Kidney (tissue), 14 donors: ENCODE measurements around the gene DUOXA1. TPM values are rescaled to one million over a fixed set of nuclear protein-coding genes. Genes with fewer than 3 reads are reported as not detected.
A peak's percentile ranks its signal among the peaks of the same experiment; 100 is the strongest.

Experiments
- DNase-seq, 5 donors: peaks; one replicate each; pipeline ENCODE4 v3.0.0-alpha.2; 2013 to 2020
- FAIRE-seq: peaks from 2 replicates; lab custom pipeline; 2012; peaks lifted over from hg19 to GRCh38; lab: Jason Lieb, UNC
- H3K27ac ChIP-seq, 2 donors: one replicate each; pipeline ENCODE4 v1.7.0; 2013; ENCODE audit warnings: low read depth in 2 of 2, low read length in 2 of 2, inconsistent platforms in 1 of 2
- H3K27me3 ChIP-seq: one replicate; pipeline ENCODE4 v1.7.1; 2013; ENCODE audit warnings: low read length, inconsistent platforms; ENCODE audit not compliant: control insufficient read depth, insufficient read depth
- H3K36me3 ChIP-seq, 3 donors: one replicate each; pipeline versions ENCODE4 v1.7.0 to v1.7.1; 2013; ENCODE audit warnings: low read length in 3 of 3, control low read depth in 1 of 3, inconsistent platforms in 1 of 3; ENCODE audit not compliant: insufficient read depth in 3 of 3, control insufficient read depth in 2 of 3
- H3K4me1 ChIP-seq, 3 donors: one replicate each; pipeline versions ENCODE4 v1.7.0 to v1.7.1; 2013; ENCODE audit warnings: low read length in 3 of 3, inconsistent platforms in 1 of 3, low read depth in 1 of 3; ENCODE audit not compliant: control insufficient read depth in 2 of 3, insufficient read depth in 2 of 3
- H3K4me3 ChIP-seq, 3 donors: one replicate each; pipeline versions ENCODE4 v1.7.0 to v1.8.1; 2013; ENCODE audit warnings: low read length in 3 of 3, control low read depth in 1 of 3, inconsistent platforms in 1 of 3
- H3K9ac ChIP-seq, 3 donors: one replicate each; pipeline versions ENCODE4 v1.7.0 to v1.7.1; 2013; ENCODE audit warnings: low read length in 3 of 3, control low read depth in 1 of 3, inconsistent platforms in 1 of 3
- H3K9me3 ChIP-seq, 3 donors: one replicate each; pipeline versions ENCODE4 v1.7.0 to v1.7.1; 2013; ENCODE audit warnings: low read length in 3 of 3, control low read depth in 1 of 3, inconsistent platforms in 1 of 3; ENCODE audit not compliant: control insufficient read depth in 2 of 3, insufficient read depth in 1 of 3
- intact Hi-C: fragments of 100-400 bp; cut with DNase I; formaldehyde crosslinking; loops from one replicate; pipeline ENCODE4 v1.11.1; 2022
- polyA plus RNA-seq: library from polyadenylated mRNA; stranded (reverse); fragments of 350-450 nt; fragmentation: Illumina TruSeq; extraction: RNeasy Lipid Tissue Mini Kit (QIAGEN cat#74804); gene quantifications from one replicate; pipeline ENCODE4 v1.2.3, GENCODE V29; 2014; ENCODE audit warnings: low read depth, low replicate concordance; ENCODE audit not compliant: insufficient read depth
- total RNA-seq: library from RNA; stranded (reverse); fragmentation: NEBNext Ultra II Directional; extraction: Animal tissue kit (Norgen Biotek cat#: 25700); gene quantifications from one replicate; pipeline ENCODE4 v1.2.1, GENCODE V29; 2021
- TF ChIP-seq, protein P1 (sequence below): IDR thresholded peaks from 3 replicates; pipeline ENCODE4 v1.5.1; 2012; ENCODE audit warnings: mild to moderate bottlenecking, moderate library complexity, borderline replicate concordance; ENCODE audit not compliant: insufficient read depth; ENCODE audit errors: extremely low read depth
- donor health status: control.
- donor health status: control.
- donor health status: control.
- donor health status: control.
- donor health status: control.
- donor health status: DM: yes; HTN: yes; CAD: no.
- donor health status: Normal renal cell carcinoma (clear cell type).

The DUOXA1 gene
- total and polyA plus RNA-seq, 2 donors from 2014 or later: 0.52 to 1.4 TPM

DNA sequence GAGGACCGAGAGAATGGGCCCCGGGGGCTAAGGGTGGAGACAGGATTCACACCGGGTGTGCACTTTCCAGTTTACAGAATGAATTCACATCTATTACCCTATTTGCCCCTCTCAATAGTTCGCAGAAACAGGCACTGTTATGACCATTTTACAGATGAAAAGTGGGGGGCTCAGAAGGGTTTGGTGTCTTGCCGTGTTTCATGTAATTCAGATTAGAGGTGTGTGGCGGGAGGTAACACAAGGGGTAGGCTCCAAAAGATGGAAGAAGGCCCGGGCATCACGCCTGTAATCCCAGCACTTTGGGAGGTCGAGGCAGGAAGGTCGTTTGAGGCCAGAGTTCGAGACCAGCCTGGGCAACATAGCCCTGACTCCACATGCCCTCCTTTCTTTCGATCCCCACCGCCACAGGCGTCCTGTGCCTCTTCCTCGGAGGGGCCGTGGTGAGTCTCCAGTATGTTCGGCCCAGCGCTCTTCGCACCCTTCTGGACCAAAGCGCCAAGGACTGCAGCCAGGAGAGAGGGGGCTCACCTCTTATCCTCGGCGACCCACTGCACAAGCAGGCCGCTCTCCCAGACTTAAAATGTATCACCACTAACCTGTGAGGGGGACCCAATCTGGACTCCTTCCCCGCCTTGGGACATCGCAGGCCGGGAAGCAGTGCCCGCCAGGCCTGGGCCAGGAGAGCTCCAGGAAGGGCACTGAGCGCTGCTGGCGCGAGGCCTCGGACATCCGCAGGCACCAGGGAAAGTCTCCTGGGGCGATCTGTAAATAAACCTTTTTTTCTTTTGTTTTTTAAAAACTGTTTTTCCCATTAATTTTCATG lies 12.2 kb downstream of the DUOXA1 start:
- Histone ChIP-seq H3K4me1 (peaks cover 0 to 31% (median 0%) of the 10 kb centered on the region in 3 donors), H3K9me3 (no peaks in the 10 kb centered on the region), H3K27ac (no peak overlapping the region), H3K36me3 (no peaks in the 10 kb centered on the region), H3K4me3 (peak overlapping the region in 2 of 3 donors; percentile 9 to 34), H3K9ac (no peak overlapping the region), H3K27me3 (peaks cover 51% of the 10 kb centered on the region)
- no peak for FAIRE-seq
- peak in 2 of 5 donors; percentile 57 to 75 for DNase-seq
- TF ChIP-seq, protein P1, sequence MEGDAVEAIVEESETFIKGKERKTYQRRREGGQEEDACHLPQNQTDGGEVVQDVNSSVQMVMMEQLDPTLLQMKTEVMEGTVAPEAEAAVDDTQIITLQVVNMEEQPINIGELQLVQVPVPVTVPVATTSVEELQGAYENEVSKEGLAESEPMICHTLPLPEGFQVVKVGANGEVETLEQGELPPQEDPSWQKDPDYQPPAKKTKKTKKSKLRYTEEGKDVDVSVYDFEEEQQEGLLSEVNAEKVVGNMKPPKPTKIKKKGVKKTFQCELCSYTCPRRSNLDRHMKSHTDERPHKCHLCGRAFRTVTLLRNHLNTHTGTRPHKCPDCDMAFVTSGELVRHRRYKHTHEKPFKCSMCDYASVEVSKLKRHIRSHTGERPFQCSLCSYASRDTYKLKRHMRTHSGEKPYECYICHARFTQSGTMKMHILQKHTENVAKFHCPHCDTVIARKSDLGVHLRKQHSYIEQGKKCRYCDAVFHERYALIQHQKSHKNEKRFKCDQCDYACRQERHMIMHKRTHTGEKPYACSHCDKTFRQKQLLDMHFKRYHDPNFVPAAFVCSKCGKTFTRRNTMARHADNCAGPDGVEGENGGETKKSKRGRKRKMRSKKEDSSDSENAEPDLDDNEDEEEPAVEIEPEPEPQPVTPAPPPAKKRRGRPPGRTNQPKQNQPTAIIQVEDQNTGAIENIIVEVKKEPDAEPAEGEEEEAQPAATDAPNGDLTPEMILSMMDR: no peak
- intact Hi-C loops: no loop called here

DNA sequence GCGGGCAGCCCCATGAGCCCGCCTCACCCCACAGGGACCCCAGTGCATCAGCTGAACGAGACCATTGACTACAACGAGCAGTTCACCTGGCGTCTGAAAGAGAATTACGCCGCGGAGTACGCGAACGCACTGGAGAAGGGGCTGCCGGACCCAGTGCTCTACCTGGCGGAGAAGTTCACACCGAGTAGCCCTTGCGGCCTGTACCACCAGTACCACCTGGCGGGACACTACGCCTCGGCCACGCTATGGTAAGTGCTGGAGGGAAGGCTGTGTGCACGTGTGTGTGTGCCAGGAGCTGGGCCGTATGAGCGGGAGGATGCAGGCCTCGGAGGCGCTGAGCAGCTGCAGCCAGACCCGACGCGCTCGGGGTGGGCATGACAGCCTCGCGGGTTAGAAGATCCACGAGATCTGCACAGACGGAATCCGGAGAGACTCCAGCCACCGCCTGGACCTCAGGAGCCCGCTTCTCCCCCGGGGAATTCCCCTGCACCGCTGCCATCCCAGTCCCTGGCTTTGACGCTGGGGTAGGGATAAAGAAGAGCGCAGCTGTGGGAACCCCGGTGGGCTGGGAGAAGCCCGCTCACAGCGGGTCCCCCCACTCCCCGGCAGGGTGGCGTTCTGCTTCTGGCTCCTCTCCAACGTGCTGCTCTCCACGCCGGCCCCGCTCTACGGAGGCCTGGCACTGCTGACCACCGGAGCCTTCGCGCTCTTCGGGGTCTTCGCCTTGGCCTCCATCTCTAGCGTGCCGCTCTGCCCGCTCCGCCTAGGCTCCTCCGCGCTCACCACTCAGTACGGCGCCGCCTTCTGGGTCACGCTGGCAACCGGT lies 13.0 kb downstream of the DUOXA1 start:
- no peak overlapping the region for H3K9ac ChIP-seq
- no peak for FAIRE-seq
- H3K9me3 ChIP-seq: no peaks in the 10 kb centered on the region
- H3K27me3 ChIP-seq: peaks cover 57% of the 10 kb centered on the region
- intact Hi-C loops: no loop called here
- TF ChIP-seq, protein P1: no peak
- no peak overlapping the region for H3K4me3 ChIP-seq
- H3K36me3 ChIP-seq: no peaks in the 10 kb centered on the region
- H3K27ac ChIP-seq: no peak overlapping the region
- H3K4me1 ChIP-seq: peaks cover 0 to 36% (median 0%) of the 10 kb centered on the region in 3 donors
- peak in 2 of 5 donors; percentile 37 to 75 for DNase-seq

DNA sequence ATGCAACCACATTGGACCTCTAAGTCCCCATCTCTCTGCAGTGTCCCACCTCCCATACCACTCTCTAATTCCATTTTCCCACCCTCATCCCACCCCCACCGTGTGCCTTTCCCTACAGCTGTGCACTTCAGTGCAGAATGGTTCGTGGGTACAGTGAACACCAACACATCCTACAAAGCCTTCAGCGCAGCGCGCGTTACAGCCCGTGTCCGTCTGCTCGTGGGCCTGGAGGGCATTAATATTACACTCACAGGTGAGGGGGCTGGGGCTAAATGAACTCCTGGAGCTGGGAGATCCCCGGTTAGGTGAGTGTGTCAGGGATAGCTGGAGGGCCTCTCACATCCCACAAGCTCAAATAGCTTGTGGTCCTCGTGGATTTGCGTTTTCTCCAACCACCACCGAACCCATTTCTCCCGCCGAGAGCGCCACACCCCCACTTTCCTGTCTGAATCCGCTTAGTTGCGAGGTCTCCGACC lies 13.6 kb downstream of the DUOXA1 start:
- Histone ChIP-seq H3K36me3 (no peaks in the 10 kb centered on the region), H3K27ac (no peak overlapping the region), H3K4me1 (peaks cover 0 to 37% (median 0%) of the 10 kb centered on the region in 3 donors), H3K9ac (no peak overlapping the region), H3K27me3 (peaks cover 57% of the 10 kb centered on the region), H3K9me3 (no peaks in the 10 kb centered on the region), H3K4me3 (no peak overlapping the region)
- DNase-seq (no peak), FAIRE-seq (no peak)
- intact Hi-C loops: no loop called here
- TF ChIP-seq, protein P1: no peak
